Measurements from ENCODE around the gene CTU1. TPM values are rescaled to one million over a fixed set of nuclear protein-coding genes. Genes with fewer than 3 reads are reported as not detected.

The CTU1 gene
- total and polyA plus RNA-seq, 4 donors, result 2.5 to 9.8 (median 3.8) TPM

DNA sequence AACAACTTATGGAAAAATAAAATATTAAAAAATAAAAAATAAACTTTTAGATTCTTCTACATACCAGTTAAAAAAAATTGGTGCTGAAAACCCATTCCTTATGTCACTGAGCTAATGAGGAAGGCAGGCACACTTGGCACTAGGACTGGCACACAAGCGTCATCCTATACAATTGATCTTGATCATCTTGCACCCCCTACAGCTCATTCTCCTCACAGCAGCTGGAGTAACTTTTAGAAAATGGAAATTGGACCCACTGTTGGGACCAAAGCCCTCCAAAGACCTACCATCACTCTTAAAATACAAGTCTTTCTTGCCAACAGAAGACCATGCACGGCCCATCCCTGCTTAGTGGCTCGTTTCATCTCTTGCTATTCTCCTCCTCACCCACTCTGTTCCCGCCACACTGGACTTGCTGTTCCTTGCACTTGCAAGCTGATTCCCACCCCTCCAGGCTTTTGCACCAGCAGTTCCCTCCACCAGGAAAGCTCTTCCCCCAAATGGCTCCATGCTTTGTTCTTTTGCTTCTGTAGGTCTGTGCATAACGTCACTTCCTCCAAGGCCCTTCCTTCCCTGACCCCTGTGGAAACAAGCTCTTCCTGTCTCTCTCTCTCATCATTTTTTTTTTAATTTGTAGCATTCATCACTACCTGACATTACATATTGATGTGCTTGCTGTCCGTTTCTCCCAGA, 11.6 kb downstream of the CTU1 start:
- no peak overlapping the region for H3K4me3 ChIP-seq
- H3K9me3 ChIP-seq (ENCODE audit: control insufficient read depth in 4 of 4, insufficient read depth in 3 of 4, low read length in 3 of 4), result no peaks in the 10 kb centered on the region
- DNase-seq (no peak), ATAC-seq (ENCODE audit: insufficient read depth, low FRiP score) (no peak)
- no peaks in the 10 kb centered on the region for H3K27me3 ChIP-seq (ENCODE audit: control insufficient read depth in 3 of 3, insufficient read depth in 3 of 3, low read length in 2 of 3)
- peaks cover 0 to 4% (median 0%) of the 10 kb centered on the region in 5 donors for H3K4me1 ChIP-seq (ENCODE audit: control insufficient read depth in 5 of 5, insufficient read depth in 5 of 5, low read length in 5 of 5)
- no peak overlapping the region for H3K9ac ChIP-seq (ENCODE audit: insufficient read depth in 1 of 2, low read length in 2 of 2)
- H3K27ac ChIP-seq (ENCODE audit: low read depth in 1 of 2, low read length in 1 of 2), result no peak overlapping the region
- WGBS, 2 donors, result 74 to 83% methylated on average over 6 of the region's 6 CpGs
- TF ChIP-seq, protein P1, sequence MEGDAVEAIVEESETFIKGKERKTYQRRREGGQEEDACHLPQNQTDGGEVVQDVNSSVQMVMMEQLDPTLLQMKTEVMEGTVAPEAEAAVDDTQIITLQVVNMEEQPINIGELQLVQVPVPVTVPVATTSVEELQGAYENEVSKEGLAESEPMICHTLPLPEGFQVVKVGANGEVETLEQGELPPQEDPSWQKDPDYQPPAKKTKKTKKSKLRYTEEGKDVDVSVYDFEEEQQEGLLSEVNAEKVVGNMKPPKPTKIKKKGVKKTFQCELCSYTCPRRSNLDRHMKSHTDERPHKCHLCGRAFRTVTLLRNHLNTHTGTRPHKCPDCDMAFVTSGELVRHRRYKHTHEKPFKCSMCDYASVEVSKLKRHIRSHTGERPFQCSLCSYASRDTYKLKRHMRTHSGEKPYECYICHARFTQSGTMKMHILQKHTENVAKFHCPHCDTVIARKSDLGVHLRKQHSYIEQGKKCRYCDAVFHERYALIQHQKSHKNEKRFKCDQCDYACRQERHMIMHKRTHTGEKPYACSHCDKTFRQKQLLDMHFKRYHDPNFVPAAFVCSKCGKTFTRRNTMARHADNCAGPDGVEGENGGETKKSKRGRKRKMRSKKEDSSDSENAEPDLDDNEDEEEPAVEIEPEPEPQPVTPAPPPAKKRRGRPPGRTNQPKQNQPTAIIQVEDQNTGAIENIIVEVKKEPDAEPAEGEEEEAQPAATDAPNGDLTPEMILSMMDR (IDR thresholded peaks at IDR 0.05; ENCODE audit: control extremely low read depth, extremely low read depth), result no peak
- H3K36me3 ChIP-seq (ENCODE audit: control insufficient read depth in 4 of 4, insufficient read depth in 4 of 4, low read length in 4 of 4), result peaks cover 0 to 20% (median 2%) of the 10 kb centered on the region in 4 donors

GRCh38 chr19:51094696-51095279, 13.4 kb downstream of the CTU1 start:
- Histone ChIP-seq H3K9me3 (ENCODE audit: control insufficient read depth in 4 of 4, insufficient read depth in 3 of 4, low read length in 3 of 4) (no peaks in the 10 kb centered on the region), H3K27me3 (ENCODE audit: control insufficient read depth in 3 of 3, insufficient read depth in 3 of 3, low read length in 2 of 3) (no peaks in the 10 kb centered on the region), H3K4me1 (ENCODE audit: control insufficient read depth in 5 of 5, insufficient read depth in 5 of 5, low read length in 5 of 5) (peaks cover 0 to 4% (median 0%) of the 10 kb centered on the region in 5 donors), H3K36me3 (ENCODE audit: control insufficient read depth in 4 of 4, insufficient read depth in 4 of 4, low read length in 4 of 4) (peaks cover 0 to 16% (median 2%) of the 10 kb centered on the region in 4 donors), H3K27ac (ENCODE audit: low read depth in 1 of 2, low read length in 1 of 2) (no peak overlapping the region), H3K4me3 (no peak overlapping the region), H3K9ac (ENCODE audit: insufficient read depth in 1 of 2, low read length in 2 of 2) (no peak overlapping the region)
- DNase-seq (peak; percentile 18 to 35 (median 27)), ATAC-seq (ENCODE audit: insufficient read depth, low FRiP score) (no peak)
- TF ChIP-seq, protein P1 (IDR thresholded peaks at IDR 0.05; ENCODE audit: control extremely low read depth, extremely low read depth), result peak; percentile 2
- WGBS, 2 donors, result 30 to 35% methylated on average over 14 to 15 of the region's 15 CpGs

- DNase-seq (no peak), ATAC-seq (ENCODE audit: insufficient read depth, low FRiP score) (no peak)
- H3K27me3 ChIP-seq (ENCODE audit: control insufficient read depth in 3 of 3, insufficient read depth in 3 of 3, low read length in 2 of 3), result no peaks in the 10 kb centered on the region
- no peaks in the 10 kb centered on the region for H3K9me3 ChIP-seq (ENCODE audit: control insufficient read depth in 4 of 4, insufficient read depth in 3 of 4, low read length in 3 of 4)
- WGBS, 2 donors, result 74 to 85% methylated on average over 22 of the region's 22 CpGs
- peaks cover 0 to 8% (median 0%) of the 10 kb centered on the region in 5 donors for H3K4me1 ChIP-seq (ENCODE audit: control insufficient read depth in 5 of 5, insufficient read depth in 5 of 5, low read length in 5 of 5)
- peaks cover 0 to 11% (median 2%) of the 10 kb centered on the region in 4 donors for H3K36me3 ChIP-seq (ENCODE audit: control insufficient read depth in 4 of 4, insufficient read depth in 4 of 4, low read length in 4 of 4)
- TF ChIP-seq, protein P1 (IDR thresholded peaks at IDR 0.05; ENCODE audit: control extremely low read depth, extremely low read depth), result no peak
- H3K9ac ChIP-seq (ENCODE audit: insufficient read depth in 1 of 2, low read length in 2 of 2), result no peak overlapping the region
- H3K27ac ChIP-seq (ENCODE audit: low read depth in 1 of 2, low read length in 1 of 2), result no peak overlapping the region
- H3K4me3 ChIP-seq, result no peak overlapping the region
Measured at GRCh38 chr19:51093510-51094345, 14.5 kb downstream of the CTU1 start.
